ENCODE measurements around the gene TUBA1C.
"Not testable (repeated sequence)": the region's sequence is repeated elsewhere in the genome, so short reads cannot be mapped to it uniquely, and the experiment has no call there.

TUBA1C gene

DNA sequence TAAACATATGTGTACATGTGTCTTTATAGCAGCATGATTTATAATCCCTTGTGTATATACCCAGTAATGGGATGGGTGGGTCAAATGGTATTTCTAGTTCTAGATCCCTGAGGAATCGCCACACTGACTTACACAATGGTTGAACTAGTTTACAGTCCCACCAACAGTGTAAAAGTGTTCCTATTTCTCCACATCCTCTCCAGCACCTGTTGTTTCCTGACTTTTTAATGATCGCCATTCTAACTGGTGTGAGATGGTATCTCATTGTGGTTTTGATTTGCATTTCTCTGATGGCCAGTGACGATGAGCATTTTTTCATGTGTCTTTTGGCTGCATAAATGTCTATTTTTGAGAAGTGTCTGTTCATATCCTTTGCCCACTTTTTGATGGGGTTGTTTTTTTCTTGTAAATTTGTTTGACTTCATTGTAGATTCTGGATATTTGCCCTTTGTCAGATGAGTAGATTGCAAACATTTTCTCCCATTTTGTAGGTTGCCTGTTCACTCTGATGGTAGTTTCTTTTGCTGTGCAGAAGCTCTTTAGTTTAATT lies 45.6 kb downstream of the TUBA1C start:
- not testable (repeated sequence) for DNase-seq (ENCODE audit: low read depth)

DNA sequence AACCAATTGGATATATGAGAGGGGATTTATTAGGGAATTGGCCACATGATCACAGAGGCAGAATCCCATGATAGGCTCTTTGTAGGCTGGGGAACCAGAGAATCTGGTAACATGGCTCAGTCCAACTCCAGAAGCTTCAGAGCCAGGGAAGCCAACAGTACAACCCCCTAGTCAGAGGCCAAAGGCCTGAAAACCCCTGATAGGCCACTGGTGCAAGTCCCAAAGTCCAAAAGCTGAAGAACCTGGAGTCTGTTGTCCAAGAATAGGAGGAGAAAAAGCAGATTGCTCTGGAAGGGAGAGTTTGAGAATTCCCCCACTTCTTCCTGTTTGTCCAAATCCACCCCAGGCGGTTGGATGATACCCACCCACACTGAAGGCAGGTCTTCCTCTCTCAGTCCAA lies 49.9 kb downstream of the TUBA1C start:
- no peak for DNase-seq (ENCODE audit: low read depth)

DNA sequence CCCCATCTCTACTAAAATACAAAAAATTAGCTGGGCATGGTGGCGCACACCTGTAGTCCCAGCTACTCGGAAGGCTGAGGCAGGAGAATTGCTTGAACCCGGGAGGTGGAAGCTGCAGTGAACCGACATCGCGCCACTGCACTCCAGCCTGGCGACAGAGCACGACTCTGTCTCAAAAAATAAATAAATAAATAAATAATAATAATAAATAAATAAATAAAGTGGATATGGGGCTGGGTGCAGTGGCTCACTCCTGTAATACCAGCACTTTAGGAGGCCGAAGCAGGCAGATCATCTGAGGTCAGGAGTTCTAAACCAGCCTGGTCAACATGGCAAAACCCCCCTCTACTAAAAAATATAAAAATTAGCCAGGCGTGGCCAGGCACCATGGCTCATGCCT lies 52.2 kb downstream of the TUBA1C start:
- not testable (repeated sequence) for DNase-seq (ENCODE audit: low read depth)

GRCh38 chr12:49320411-49321103 lies 55.7 kb downstream of the TUBA1C start:
- DNase-seq (ENCODE audit: low read depth): not testable (repeated sequence)

DNA sequence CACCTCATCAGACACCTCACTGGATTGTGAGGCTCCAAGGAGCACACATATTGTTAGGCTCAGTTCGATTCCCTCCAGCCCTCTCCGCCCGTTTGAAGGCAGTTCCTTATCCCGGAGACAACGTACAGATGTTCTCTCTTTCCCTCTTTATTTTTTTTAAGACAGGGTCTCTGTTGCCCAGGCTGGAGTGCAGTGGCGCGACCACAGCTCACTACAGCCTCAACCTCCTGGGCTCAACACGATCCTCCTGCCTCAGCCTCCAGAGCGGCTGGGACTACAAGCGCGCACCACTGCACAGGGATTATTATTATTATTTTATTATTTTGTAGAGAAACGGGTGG lies 57.5 kb downstream of the TUBA1C start:
- no peak for DNase-seq (ENCODE audit: low read depth)

- peak; percentile 97 for DNase-seq (ENCODE audit: low read depth)
Observed at GRCh38 chr12:49322708-49323523, 58.0 kb downstream of the TUBA1C start, which contains the start of gene TROAP. TROAP (plus strand) TSS chr12:49323255; CDS start chr12:49323609, 354 bp downstream.

DNA sequence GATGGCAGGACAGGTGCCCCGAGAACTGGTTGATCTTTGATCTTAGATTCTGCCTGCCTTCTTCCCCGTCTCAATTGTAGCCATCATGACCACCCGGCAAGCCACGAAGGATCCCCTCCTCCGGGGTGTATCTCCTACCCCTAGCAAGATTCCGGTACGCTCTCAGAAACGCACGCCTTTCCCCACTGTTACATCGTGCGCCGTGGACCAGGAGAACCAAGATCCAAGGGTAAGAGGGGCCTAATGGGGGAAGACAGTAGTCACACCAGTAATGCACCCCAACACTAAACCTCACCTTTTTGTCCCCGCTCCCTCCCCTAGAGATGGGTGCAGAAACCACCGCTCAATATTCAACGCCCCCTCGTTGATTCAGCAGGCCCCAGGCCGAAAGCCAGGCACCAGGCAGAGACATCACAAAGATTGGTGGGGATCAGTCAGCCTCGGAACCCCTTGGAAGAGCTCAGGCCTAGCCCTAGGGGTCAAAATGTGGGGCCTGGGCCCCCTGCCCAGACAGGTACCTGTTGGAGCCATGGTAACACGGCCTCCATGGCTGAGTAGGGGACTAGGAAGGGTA lies 58.7 kb downstream of the TUBA1C start:
- no peak for DNase-seq (ENCODE audit: low read depth)

Data from amniotic epithelial cell (primary cell).